ENCODE measurements around the gene SGPL1. TPM values are rescaled to one million over a fixed set of nuclear protein-coding genes. Genes with fewer than 3 reads are reported as not detected.

SGPL1 gene
- total RNA-seq, 1 experiment from 2014 or later: 52.6 TPM

DNA sequence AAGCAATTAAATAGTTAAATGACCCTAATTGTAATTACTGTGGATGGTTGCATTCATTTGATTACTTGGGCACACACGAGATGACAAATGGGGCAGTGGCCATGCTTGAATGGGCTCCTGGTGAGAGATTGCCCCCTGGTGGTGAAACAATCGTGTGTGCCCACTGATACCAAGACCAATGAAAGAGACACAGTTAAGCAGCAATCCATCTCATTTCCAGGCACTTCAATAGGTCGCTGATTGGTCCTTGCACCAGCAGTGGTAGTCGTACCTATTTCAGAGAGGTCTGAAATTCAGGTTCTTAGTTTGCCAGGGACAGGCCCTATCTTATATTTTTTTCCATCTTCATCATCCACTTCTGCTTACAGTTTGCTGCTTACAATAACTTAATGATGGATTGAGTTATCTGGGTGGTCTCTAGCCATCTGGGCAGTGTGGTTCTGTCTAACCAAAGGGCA lies 64.4 kb downstream of the SGPL1 start:
- H4K20me1 ChIP-seq (ENCODE audit: control insufficient read depth, insufficient read depth, insufficient read length): no peaks in the 10 kb centered on the region
- no peak overlapping the region for H2BK20ac ChIP-seq (ENCODE audit: low read depth, low read length, poor library complexity, severe bottlenecking)
- H2AFZ ChIP-seq (ENCODE audit: low read length): no peak overlapping the region
- Mint-ChIP-seq H3K4me3 (no peak overlapping the region), H3K4me1 (peaks cover 13% of the 10 kb centered on the region in 2 experiments), H3K27me3 (ENCODE audit: low read depth) (no peaks in the 10 kb centered on the region), H3K36me3 (ENCODE audit: insufficient read depth in 1 of 3, low read depth in 3 of 3) (peaks cover 31 to 69% (median 58%) of the 10 kb centered on the region in 3 experiments), H3K9me3 (no peaks in the 10 kb centered on the region), H3K27ac (no peak overlapping the region)
- DNase-seq: peak; percentile 73
- H2BK15ac ChIP-seq (ENCODE audit: low read depth, low read length): no peak overlapping the region
- H3K14ac ChIP-seq (ENCODE audit: insufficient read depth, low read length): no peak overlapping the region
- no peak overlapping the region for H4K91ac ChIP-seq (ENCODE audit: insufficient read length, low read depth, low read length)
- H3K4ac ChIP-seq (ENCODE audit: low read depth, low read length): no peak overlapping the region
- H4K5ac ChIP-seq (ENCODE audit: insufficient read length, low read depth, low read length): no peak overlapping the region
- H2BK5ac ChIP-seq (ENCODE audit: insufficient read length, low read length): no peak overlapping the region
- H3K23me2 ChIP-seq (ENCODE audit: insufficient read length, low read depth, low read length, poor library complexity, severe bottlenecking): no peaks in the 10 kb centered on the region
- H3K18ac ChIP-seq (ENCODE audit: insufficient read length, low read depth, low read length): no peak overlapping the region
- H3K4me1 ChIP-seq (ENCODE audit: insufficient read depth, low read length): no peaks in the 10 kb centered on the region; the same call in 1 of the 2 replicates
- TF ChIP-seq, protein P1, sequence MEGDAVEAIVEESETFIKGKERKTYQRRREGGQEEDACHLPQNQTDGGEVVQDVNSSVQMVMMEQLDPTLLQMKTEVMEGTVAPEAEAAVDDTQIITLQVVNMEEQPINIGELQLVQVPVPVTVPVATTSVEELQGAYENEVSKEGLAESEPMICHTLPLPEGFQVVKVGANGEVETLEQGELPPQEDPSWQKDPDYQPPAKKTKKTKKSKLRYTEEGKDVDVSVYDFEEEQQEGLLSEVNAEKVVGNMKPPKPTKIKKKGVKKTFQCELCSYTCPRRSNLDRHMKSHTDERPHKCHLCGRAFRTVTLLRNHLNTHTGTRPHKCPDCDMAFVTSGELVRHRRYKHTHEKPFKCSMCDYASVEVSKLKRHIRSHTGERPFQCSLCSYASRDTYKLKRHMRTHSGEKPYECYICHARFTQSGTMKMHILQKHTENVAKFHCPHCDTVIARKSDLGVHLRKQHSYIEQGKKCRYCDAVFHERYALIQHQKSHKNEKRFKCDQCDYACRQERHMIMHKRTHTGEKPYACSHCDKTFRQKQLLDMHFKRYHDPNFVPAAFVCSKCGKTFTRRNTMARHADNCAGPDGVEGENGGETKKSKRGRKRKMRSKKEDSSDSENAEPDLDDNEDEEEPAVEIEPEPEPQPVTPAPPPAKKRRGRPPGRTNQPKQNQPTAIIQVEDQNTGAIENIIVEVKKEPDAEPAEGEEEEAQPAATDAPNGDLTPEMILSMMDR (conservative IDR thresholded peaks at IDR 0.05): peak; percentile 93
- no peak overlapping the region for H3K56ac ChIP-seq (ENCODE audit: insufficient read length, low read depth, low read length)
- H3T11ph ChIP-seq (ENCODE audit: low read length): no peak overlapping the region
- no peak overlapping the region for H3K27ac ChIP-seq (ENCODE audit: insufficient read length, low read depth, low read length)
- no peaks in the 10 kb centered on the region for H3K79me2 ChIP-seq (ENCODE audit: insufficient read depth, low read length)
- no peak overlapping the region for H2BK120ac ChIP-seq (ENCODE audit: low read depth, low read length, poor library complexity, severe bottlenecking)
- no peak overlapping the region for H3K4me2 ChIP-seq (ENCODE audit: insufficient read depth, insufficient read length, low read length)
- no peak overlapping the region for H2BK12ac ChIP-seq (ENCODE audit: insufficient read length, low read depth, low read length)
- H4K8ac ChIP-seq (replicated peaks; ENCODE audit: insufficient read length, low read depth, low read length): no peak overlapping the region
- H2AK5ac ChIP-seq (ENCODE audit: insufficient read length, low read length): no peak overlapping the region
- no peaks in the 10 kb centered on the region for H3K27me3 ChIP-seq (ENCODE audit: insufficient read depth, low read length)
- no peaks in the 10 kb centered on the region for H3K9me3 ChIP-seq (ENCODE audit: control insufficient read depth, low read depth, low read length)
- H3K79me1 ChIP-seq (ENCODE audit: insufficient read depth, low read depth, low read length, poor library complexity, severe bottlenecking): no peaks in the 10 kb centered on the region
- no peak overlapping the region for H3K23ac ChIP-seq (ENCODE audit: insufficient read length, low read depth, low read length)
- no CpG with 5 or more reads among the region's 4 CpGs for WGBS (ENCODE audit: extremely low coverage, insufficient read length, low lambda C conversion rate)
- H3K9ac ChIP-seq (ENCODE audit: extremely low read depth, insufficient read length, low read length): no peak overlapping the region
